Hypothalamus (tissue), 51 donors: Measurements from ENCODE around the gene DMBX1.

ENCODE experiments used
- DNase-seq, 51 donors: peaks; one replicate each; lab custom pipeline; 2025; lab: John Stamatoyannopoulos, UW

Gene DMBX1

DNA sequence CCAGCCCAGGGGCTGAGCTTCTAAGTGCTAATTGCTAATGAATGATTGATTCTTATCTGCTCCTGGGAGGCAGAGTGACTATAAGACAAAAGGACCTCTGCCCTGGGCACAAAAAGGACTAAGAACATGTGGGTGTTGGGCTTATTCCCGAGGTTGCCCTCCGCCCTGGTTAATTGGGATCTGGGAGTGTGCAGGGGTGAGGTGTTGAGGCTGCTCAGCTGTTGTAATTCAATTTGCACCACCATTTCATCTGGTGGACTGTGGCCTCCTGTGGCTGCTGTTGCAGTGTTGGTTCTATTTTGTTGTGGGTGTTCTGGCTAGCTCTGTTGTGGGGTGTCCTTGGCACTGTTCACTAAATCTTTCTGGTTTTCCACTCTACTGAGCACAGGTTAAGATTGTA is 48.5 kb downstream of the DMBX1 start:
- DNase-seq, result no peak
